H1 (cell line): Measurements from ENCODE around the gene AIRE. TPM values are rescaled to one million over a fixed set of nuclear protein-coding genes. Genes with fewer than 3 reads are reported as not detected.

Source experiments
- CTCF ChIA-PET: fragments of 300-600 bp; sonication (Branson Sonifier 250); formaldehyde crosslinking; loops from one replicate; lab custom pipeline; 2021; ENCODE audit not compliant: partially characterized antibody; lab: Charles Lee
- POLR2A ChIA-PET: fragments of 300-600 bp; sonication (Branson Sonifier 250); formaldehyde crosslinking; loops from one replicate; lab custom pipeline; 2021; ENCODE audit warnings: inconsistent platforms; ENCODE audit not compliant: partially characterized antibody; lab: Charles Lee
- DNase-seq, 2 experiments: peaks; one replicate each; pipeline versions ENCODE4 v3.0.0 to v3.0.0-alpha.2; 2010 to 2022; ENCODE audit warnings: low spot score in 2 of 2, low read depth in 1 of 2, mixed read lengths in 1 of 2
- FAIRE-seq: peaks from 2 replicates; lab custom pipeline; 2011; peaks lifted over from hg19 to GRCh38; lab: Jason Lieb, UNC
- H2AFZ ChIP-seq: 2 replicates; pipeline ENCODE4 v1.8.1; 2012; ENCODE audit warnings: low read length, inconsistent platforms
- H2AK5ac ChIP-seq: 2 replicates; pipeline ENCODE4 v1.6.1; 2013; ENCODE audit warnings: low read depth, low read length
- H2BK120ac ChIP-seq: replicated peaks from 2 replicates; pipeline ENCODE3; 2013; ENCODE audit warnings: low read depth, low read length, inconsistent platforms
- H2BK12ac ChIP-seq: 2 replicates; pipeline ENCODE4 v1.6.1; 2013; ENCODE audit warnings: low read depth, low read length
- H2BK15ac ChIP-seq: 2 replicates; pipeline ENCODE4 v1.6.1; 2013; ENCODE audit warnings: low read length
- H2BK20ac ChIP-seq: 2 replicates; pipeline ENCODE4 v1.6.1; 2013; ENCODE audit warnings: low read length
- H2BK5ac ChIP-seq: 2 replicates; pipeline ENCODE4 v1.6.1; 2013; ENCODE audit warnings: low read depth, low read length
- H3K14ac ChIP-seq: 2 replicates; pipeline ENCODE4 v1.6.1; 2013; ENCODE audit warnings: inconsistent platforms; ENCODE audit not compliant: insufficient read length
- H3K18ac ChIP-seq: 2 replicates; pipeline ENCODE4 v1.6.1; 2013; ENCODE audit warnings: low read length; ENCODE audit errors: extremely low read depth
- H3K23ac ChIP-seq: 2 replicates; pipeline ENCODE4 v1.6.1; 2013; ENCODE audit warnings: inconsistent platforms; ENCODE audit not compliant: insufficient read length
- H3K23me2 ChIP-seq: 2 replicates; pipeline ENCODE4 v1.6.1; 2013; ENCODE audit warnings: low read depth, low read length
- H3K27ac ChIP-seq: 2 replicates; pipeline ENCODE4 v1.6.1; 2011; ENCODE audit warnings: low read depth, low read length, inconsistent platforms
- H3K27me3 ChIP-seq, 4 experiments: replicated peaks in 1 of 4; 1 replicate in 1 of 4; 2 replicates in 3 of 4; pipeline versions ENCODE4 v1.6.1 to v1.8.1; 2011 to 2013; ENCODE audit warnings: low read length in 3 of 4, mild to moderate bottlenecking in 3 of 4, inconsistent platforms in 2 of 4, mixed read lengths in 2 of 4, moderate library complexity in 1 of 4; ENCODE audit not compliant: control insufficient read depth in 3 of 4, insufficient read depth in 3 of 4; ENCODE audit errors: extremely low read depth in 1 of 4
- H3K36me3 ChIP-seq, 4 experiments: 2 replicates each; pipeline versions ENCODE4 v1.6.1 to v1.8.1; 2011 to 2013; ENCODE audit warnings: mild to moderate bottlenecking in 4 of 4, low read length in 3 of 4, moderate library complexity in 2 of 4, control low read depth in 1 of 4, inconsistent platforms in 1 of 4; ENCODE audit not compliant: insufficient read depth in 4 of 4, control insufficient read depth in 2 of 4
- H3K4ac ChIP-seq: replicated peaks from 2 replicates; pipeline ENCODE3; 2013; ENCODE audit warnings: low read length, low read depth, mixed read lengths, inconsistent platforms; ENCODE audit not compliant: insufficient read length
- H3K4me1 ChIP-seq, 4 experiments: replicated peaks in 1 of 4; 1 replicate in 1 of 4; 2 replicates in 3 of 4; pipeline versions ENCODE4 v1.6.1 to v1.8.1; 2011 to 2013; ENCODE audit warnings: low read length in 3 of 4, inconsistent platforms in 2 of 4, mixed read lengths in 1 of 4; ENCODE audit not compliant: insufficient read depth in 4 of 4, control insufficient read depth in 3 of 4
- H3K4me2 ChIP-seq, 2 experiments: 2 replicates each; pipeline versions ENCODE4 v1.6.1 to v1.8.1; 2011 to 2013; ENCODE audit warnings: low read depth in 2 of 2, low read length in 2 of 2, control low read depth in 1 of 2, inconsistent platforms in 1 of 2, mild to moderate bottlenecking in 1 of 2; ENCODE audit not compliant: insufficient read depth in 1 of 2
- H3K4me3 ChIP-seq, 4 experiments: fragments of 200-600, 300-600 bp in 1 of 4; sonication (generic), shearing (Covaris generic), sonication (Bioruptor Twin) in 1 of 4; 2 replicates each; pipeline versions ENCODE4 v1.5.1 to v1.8.1; 2011 to 2016; ENCODE audit warnings: low read length in 4 of 4, low read depth in 3 of 4, control low read depth in 2 of 4, inconsistent platforms in 2 of 4, mild to moderate bottlenecking in 2 of 4, mixed read lengths in 1 of 4, moderate library complexity in 1 of 4; ENCODE audit not compliant: insufficient read depth in 2 of 4; ENCODE audit errors: extremely low read depth in 1 of 4
- H3K56ac ChIP-seq: replicated peaks from 2 replicates; pipeline ENCODE3; 2013; ENCODE audit warnings: low read depth, mild to moderate bottlenecking, mixed read lengths, low read length, inconsistent platforms; ENCODE audit not compliant: insufficient read length
- H3K79me1 ChIP-seq: 2 replicates; pipeline ENCODE4 v1.6.1; 2013; ENCODE audit warnings: low read depth, low read length, control low read depth
- H3K79me2 ChIP-seq, 2 experiments: 2 replicates each; pipeline versions ENCODE4 v1.6.1 to v1.8.1; 2012 to 2013; ENCODE audit warnings: low read length in 2 of 2, mild to moderate bottlenecking in 2 of 2, inconsistent platforms in 1 of 2; ENCODE audit not compliant: insufficient read depth in 2 of 2, control insufficient read depth in 1 of 2
- H3K9ac ChIP-seq, 4 experiments: replicated peaks in 1 of 4; 1 replicate in 1 of 4; 2 replicates in 3 of 4; pipeline versions ENCODE4 v1.6.1 to v1.8.1; 2011 to 2013; ENCODE audit warnings: low read depth in 3 of 4, low read length in 3 of 4, control low read depth in 2 of 4, mild to moderate bottlenecking in 2 of 4, moderate library complexity in 2 of 4, inconsistent platforms in 1 of 4; ENCODE audit errors: extremely low read depth in 1 of 4
- H3K9me3 ChIP-seq, 2 experiments: 2 replicates each; pipeline versions ENCODE4 v1.6.1 to v1.8.1; 2012 to 2013; ENCODE audit warnings: mild to moderate bottlenecking in 2 of 2, moderate library complexity in 2 of 2, control low read depth in 1 of 2, inconsistent platforms in 1 of 2, low read depth in 1 of 2, low read length in 1 of 2, mixed read lengths in 1 of 2; ENCODE audit not compliant: insufficient read depth in 2 of 2
- H4K20me1 ChIP-seq, 2 experiments: replicated peaks in 1 of 2; 2 replicates each; pipeline versions ENCODE3 to v1.8.1; 2011 to 2013; ENCODE audit warnings: inconsistent platforms in 2 of 2, low read length in 2 of 2, mild to moderate bottlenecking in 1 of 2; ENCODE audit not compliant: insufficient read depth in 2 of 2, control insufficient read depth in 1 of 2
- H4K5ac ChIP-seq: 2 replicates; pipeline ENCODE4 v1.6.1; 2013; ENCODE audit warnings: low read length, low read depth, mixed read lengths, inconsistent platforms; ENCODE audit not compliant: insufficient read length
- H4K8ac ChIP-seq: 2 replicates; pipeline ENCODE4 v1.8.0; 2013; ENCODE audit warnings: mild to moderate bottlenecking, moderate library complexity, low read length, inconsistent platforms; ENCODE audit not compliant: insufficient read depth; ENCODE audit errors: extremely low read depth
- H4K91ac ChIP-seq: replicated peaks from 2 replicates; pipeline ENCODE3; 2013; ENCODE audit warnings: low read length, mixed read lengths, inconsistent platforms; ENCODE audit not compliant: insufficient read length
- WGBS, 2 experiments: shearing (Covaris generic) in 1 of 2; methylation state at CpG; one replicate each; pipeline versions ENCODE4 v1.1.6 to v1.1.7; 2013 to 2015; ENCODE audit warnings: low lambda C conversion rate in 2 of 2, mixed read lengths in 2 of 2, inconsistent platforms in 1 of 2, low coverage in 1 of 2, missing lambda C conversion rate in 1 of 2; ENCODE audit not compliant: insufficient replicate concordance in 2 of 2, insufficient coverage in 1 of 2, insufficient read length in 1 of 2; ENCODE audit errors: extremely low coverage in 1 of 2, missing lambda C conversion rate in 1 of 2; 5-methylcytosine and 5-hydroxymethylcytosine counted together
- polyA plus RNA-seq, 7 experiments: library from polyadenylated mRNA; depleted of rRNA in 3 of 7; stranded (reverse) in 5 of 7; unstranded in 2 of 7; fragments of >200 nt in 5 of 7; fragments of 200-250 nt in 2 of 7; gene quantifications; 1 replicate in 5 of 7; 2 replicates in 1 of 7; 4 replicates in 1 of 7; pipeline versions ENCODE4 v1.2.1 to v1.2.3, GENCODE V29; 2011 to 2013; ENCODE audit warnings: missing spikeins in 2 of 7, mixed read lengths in 2 of 7
- total RNA-seq: library from RNA; stranded (reverse); fragmentation: NEBNext Ultra II Directional; extraction: Animal tissue kit (Norgen Biotek cat#: 25700); gene quantifications from 2 replicates; pipeline ENCODE4 v1.2.1, GENCODE V29; 2021

The AIRE gene
- total and polyA plus RNA-seq, 2 of the 8 experiments (the other 6 are each of a cell fraction or from before 2014, with no cell fraction given) = 0.09 TPM; not detected in 1

- no peaks in the 10 kb centered on the region for H4K20me1 ChIP-seq
- H3K4me2 ChIP-seq = no peak overlapping the region
- ChIA-PET CTCF (interaction anchor here (0.7 to 3.5 kb wide), 5 partner anchors 9 to 50 kb away, joined by 3 to 12 read pairs (median 3); no protein-coding TSS in a partner anchor), POLR2A (no interaction called here)
- H3K56ac ChIP-seq = no peak overlapping the region
- no peaks in the 10 kb centered on the region for H3K9me3 ChIP-seq
- H2BK5ac ChIP-seq = no peak overlapping the region
- no peak overlapping the region for H3K14ac ChIP-seq
- H3K9ac ChIP-seq = no peak overlapping the region
- H3K27ac ChIP-seq = no peak overlapping the region
- H3K4me1 ChIP-seq = peaks cover 0 to 17% (median 9%) of the 10 kb centered on the region in 4 experiments; a peak in 6 of 7 replicates
- no peak overlapping the region for H2BK15ac ChIP-seq
- no peak for FAIRE-seq
- no peak overlapping the region for H4K8ac ChIP-seq
- no peak overlapping the region for H2BK20ac ChIP-seq
- no peak overlapping the region for H4K5ac ChIP-seq
- H2AFZ ChIP-seq = no peak overlapping the region
- H3K36me3 ChIP-seq = no peaks in the 10 kb centered on the region
- no peak overlapping the region for H3K4ac ChIP-seq
- no peaks in the 10 kb centered on the region for H3K23me2 ChIP-seq
- H2AK5ac ChIP-seq = no peak overlapping the region
- no peak overlapping the region for H4K91ac ChIP-seq
- H3K27me3 ChIP-seq = peaks cover 0 to 6% (median 2%) of the 10 kb centered on the region in 4 experiments; a peak in 4 of 7 replicates
- no peak for DNase-seq
- H3K79me2 ChIP-seq = no peaks in the 10 kb centered on the region
- WGBS, 2 experiments = 91% methylated on average over 19 of the region's 19 CpGs; no CpG with 5 or more reads in 1 of the 2 experiments
- H3K23ac ChIP-seq = no peak overlapping the region
- H2BK12ac ChIP-seq = no peak overlapping the region
- H3K18ac ChIP-seq = no peak overlapping the region
- no peaks in the 10 kb centered on the region for H3K79me1 ChIP-seq
- no peak overlapping the region for H2BK120ac ChIP-seq
- no peak overlapping the region for H3K4me3 ChIP-seq
These were observed 6.1 kb upstream of the AIRE start for GRCh38 chr21:44279354-44280260.
